ENCODE data around the gene ZNF273. TPM values are rescaled to one million over a fixed set of nuclear protein-coding genes. Genes with fewer than 3 reads are reported as not detected.

ZNF273 gene
- total RNA-seq, 1 experiment from 2014 or later: 7.6 TPM

DNA sequence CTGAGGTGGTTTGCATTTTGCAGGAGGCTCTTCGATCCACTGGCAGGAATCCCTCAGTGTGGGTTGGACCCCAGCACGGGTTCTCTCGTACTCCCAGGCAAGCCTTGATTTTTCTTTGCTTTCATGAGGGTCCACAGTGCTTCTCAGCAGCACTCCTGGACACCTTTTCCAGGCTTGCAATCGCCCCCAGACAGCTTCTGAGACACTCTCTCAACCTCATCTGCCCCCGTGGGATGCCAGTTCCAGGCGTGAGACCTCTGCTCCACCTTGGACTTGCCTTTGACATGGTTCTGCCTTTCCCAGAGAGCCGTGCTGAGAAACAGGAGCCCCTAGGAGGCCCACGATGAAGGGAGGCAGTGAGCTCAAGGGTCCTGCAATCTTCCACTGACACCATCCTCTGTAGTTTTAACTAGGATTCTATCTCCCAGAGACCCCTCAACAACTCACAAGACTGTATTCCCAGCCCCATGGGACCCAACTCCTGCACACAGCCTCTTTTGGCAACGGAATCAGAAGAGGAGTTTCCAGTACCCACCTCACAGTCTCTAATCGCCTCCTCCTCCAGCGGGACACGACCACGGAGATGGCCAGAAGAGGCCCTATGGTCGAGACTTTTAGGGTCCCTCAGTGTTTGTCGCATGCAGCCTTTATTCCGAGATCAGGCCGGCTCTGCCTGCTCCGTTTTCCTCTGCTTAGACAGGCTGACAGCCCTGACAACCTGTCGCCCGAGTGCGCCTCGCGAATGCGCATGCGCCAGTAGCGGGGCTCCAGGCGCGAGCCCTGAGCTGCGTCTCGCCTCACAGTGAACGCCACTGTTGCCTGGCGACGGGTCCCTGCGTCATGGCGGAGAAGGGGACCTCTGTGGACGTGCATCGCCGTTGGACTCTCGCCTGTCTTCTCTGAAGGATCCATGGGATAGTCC is 26.0 kb upstream of the ZNF273 start:
- Histone ChIP-seq H3K9me2 (replicated peaks; ENCODE audit: low read length) (no peaks in the 10 kb centered on the region), H3K36me3 (ENCODE audit: low read depth, low read length) (no peaks in the 10 kb centered on the region), H3F3A (ENCODE audit: low read length, unreplicated experiment) (no peaks in the 10 kb centered on the region), H3K4me1 (ENCODE audit: insufficient read depth, low read length) (no peaks in the 10 kb centered on the region), H3K9me3 (ENCODE audit: low read length) (peaks cover 5% of the 10 kb centered on the region; the same call in 1 of the 2 replicates), H3K79me2 (ENCODE audit: low read length) (no peaks in the 10 kb centered on the region), H3K27me3 (ENCODE audit: low read length) (no peaks in the 10 kb centered on the region), H3K9ac (ENCODE audit: low read length) (no peak overlapping the region), H4K20me1 (ENCODE audit: low read length) (no peaks in the 10 kb centered on the region), H3K4me3 (ENCODE audit: low read length) (no peak overlapping the region), H3K4me2 (ENCODE audit: low read length) (no peak overlapping the region), H2AFZ (ENCODE audit: low read length) (no peak overlapping the region), H3K27ac (ENCODE audit: low read length) (no peak overlapping the region)
- intact Hi-C loops (cut with micrococcal nuclease): no loop called here
- ATAC-seq: no peak
- no TSS peak for BruUV-seq (replicated peaks)
- ChIA-PET CTCF (no interaction called here), POLR2A (ENCODE audit: unreplicated experiment) (no interaction called here)
- TF ChIP-seq EZH2phosphoT487 (IDR thresholded peaks at IDR 0.05; ENCODE audit: borderline replicate concordance, low read length) (no peak), EZH2 (IDR thresholded peaks at IDR 0.05; ENCODE audit: low read length, unreplicated experiment) (no peak)
- TF ChIP-seq, protein P1, sequence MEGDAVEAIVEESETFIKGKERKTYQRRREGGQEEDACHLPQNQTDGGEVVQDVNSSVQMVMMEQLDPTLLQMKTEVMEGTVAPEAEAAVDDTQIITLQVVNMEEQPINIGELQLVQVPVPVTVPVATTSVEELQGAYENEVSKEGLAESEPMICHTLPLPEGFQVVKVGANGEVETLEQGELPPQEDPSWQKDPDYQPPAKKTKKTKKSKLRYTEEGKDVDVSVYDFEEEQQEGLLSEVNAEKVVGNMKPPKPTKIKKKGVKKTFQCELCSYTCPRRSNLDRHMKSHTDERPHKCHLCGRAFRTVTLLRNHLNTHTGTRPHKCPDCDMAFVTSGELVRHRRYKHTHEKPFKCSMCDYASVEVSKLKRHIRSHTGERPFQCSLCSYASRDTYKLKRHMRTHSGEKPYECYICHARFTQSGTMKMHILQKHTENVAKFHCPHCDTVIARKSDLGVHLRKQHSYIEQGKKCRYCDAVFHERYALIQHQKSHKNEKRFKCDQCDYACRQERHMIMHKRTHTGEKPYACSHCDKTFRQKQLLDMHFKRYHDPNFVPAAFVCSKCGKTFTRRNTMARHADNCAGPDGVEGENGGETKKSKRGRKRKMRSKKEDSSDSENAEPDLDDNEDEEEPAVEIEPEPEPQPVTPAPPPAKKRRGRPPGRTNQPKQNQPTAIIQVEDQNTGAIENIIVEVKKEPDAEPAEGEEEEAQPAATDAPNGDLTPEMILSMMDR (conservative IDR thresholded peaks at IDR 0.05; ENCODE audit: low read depth, low read length): no peak
- no peak for DNase-seq

DNA sequence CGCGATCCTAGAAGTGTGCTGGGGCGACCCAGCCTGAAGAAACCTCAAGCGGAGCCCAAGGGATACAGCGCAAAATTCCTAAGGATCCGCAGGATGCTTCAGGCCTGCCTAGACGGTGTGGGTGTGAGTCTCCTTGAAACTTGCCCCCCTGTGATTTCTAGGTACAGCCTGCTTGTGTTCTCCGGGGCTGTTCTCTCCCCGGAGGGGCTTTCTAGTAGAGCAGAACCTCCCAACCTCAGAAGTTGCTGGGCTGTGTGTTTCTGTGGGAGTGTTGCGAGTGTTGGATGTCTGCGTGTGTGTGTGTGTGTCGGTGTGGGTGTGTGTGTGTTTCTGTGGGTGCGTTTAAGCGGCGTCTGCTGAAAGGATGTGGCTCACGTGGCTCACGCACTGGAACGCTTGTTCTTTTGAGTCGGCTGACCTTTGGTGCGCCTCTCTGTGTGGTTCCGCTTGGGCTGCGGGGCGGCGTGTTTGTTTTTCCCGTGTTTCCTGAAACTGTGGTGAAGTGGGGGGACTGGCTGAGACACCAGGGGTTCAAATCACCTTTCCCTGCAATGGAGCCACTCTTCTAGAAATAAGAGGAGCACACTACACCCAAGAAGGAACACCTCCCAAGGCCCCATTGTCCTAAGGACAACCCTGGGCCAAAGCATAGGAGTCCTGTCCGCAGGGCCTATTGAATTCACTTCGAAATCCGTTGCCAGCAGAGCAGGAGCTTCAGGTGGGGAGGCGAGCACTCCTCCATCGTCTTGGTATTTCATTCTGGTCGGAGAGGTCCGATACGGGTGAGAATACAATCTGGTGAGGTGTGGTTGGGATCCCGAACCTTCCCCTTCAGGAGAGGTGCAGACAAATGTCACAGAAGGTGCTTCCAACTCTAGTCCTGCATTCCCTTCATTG is 25.1 kb upstream of the ZNF273 start:
- Histone ChIP-seq H3K4me2 (ENCODE audit: low read length) (no peak overlapping the region), H3K36me3 (ENCODE audit: low read depth, low read length) (no peaks in the 10 kb centered on the region), H3K9me2 (replicated peaks; ENCODE audit: low read length) (no peaks in the 10 kb centered on the region), H4K20me1 (ENCODE audit: low read length) (no peaks in the 10 kb centered on the region), H3K4me3 (ENCODE audit: low read length) (no peak overlapping the region), H2AFZ (ENCODE audit: low read length) (no peak overlapping the region), H3K27ac (ENCODE audit: low read length) (no peak overlapping the region), H3K79me2 (ENCODE audit: low read length) (no peaks in the 10 kb centered on the region), H3K9me3 (ENCODE audit: low read length) (peaks cover 5% of the 10 kb centered on the region; the same call in 1 of the 2 replicates), H3K27me3 (ENCODE audit: low read length) (no peaks in the 10 kb centered on the region), H3K9ac (ENCODE audit: low read length) (no peak overlapping the region), H3K4me1 (ENCODE audit: insufficient read depth, low read length) (no peaks in the 10 kb centered on the region), H3F3A (ENCODE audit: low read length, unreplicated experiment) (no peaks in the 10 kb centered on the region)
- TF ChIP-seq EZH2 (IDR thresholded peaks at IDR 0.05; ENCODE audit: low read length, unreplicated experiment) (no peak), EZH2phosphoT487 (IDR thresholded peaks at IDR 0.05; ENCODE audit: borderline replicate concordance, low read length) (no peak)
- TF ChIP-seq, protein P1 (conservative IDR thresholded peaks at IDR 0.05; ENCODE audit: low read depth, low read length): no peak
- CTCF ChIA-PET: no interaction called here
- intact Hi-C loops (cut with micrococcal nuclease): no loop called here
- DNase-seq (no peak), ATAC-seq (no peak)
- BruUV-seq (replicated peaks): no TSS peak
- POLR2A ChIA-PET (ENCODE audit: unreplicated experiment): no interaction called here

Measured in PC-3 (cell line).